Measurements from ENCODE around the gene MFSD8.
"Not testable (repeated sequence)": the region's sequence is repeated elsewhere in the genome, so short reads cannot be mapped to it uniquely, and the experiment has no call there.

Gene MFSD8

GRCh38 chr4:127931836-127932235 is 33.1 kb downstream of the MFSD8 start:
- not testable (repeated sequence) for DNase-seq (ENCODE audit: low read depth in 2 of 2)

GRCh38 chr4:127930175-127930574 is 34.8 kb downstream of the MFSD8 start:
- no peak for DNase-seq (ENCODE audit: low read depth in 2 of 2)

- DNase-seq (ENCODE audit: low read depth in 2 of 2) = not testable (repeated sequence)
Observed at GRCh38 chr4:127925720-127926119, 39.3 kb downstream of the MFSD8 start.

GRCh38 chr4:127922226-127922625 is 42.7 kb downstream of the MFSD8 start:
- DNase-seq (ENCODE audit: low read depth in 2 of 2) = no peak

- DNase-seq (ENCODE audit: low read depth in 2 of 2) = no peak
Observed at GRCh38 chr4:127920521-127920920, 44.5 kb downstream of the MFSD8 start.

- no peak for DNase-seq (ENCODE audit: low read depth in 2 of 2)
Observed at GRCh38 chr4:127917151-127917550, 47.8 kb downstream of the MFSD8 start.

- DNase-seq (ENCODE audit: low read depth in 2 of 2) = no peak
Observed at GRCh38 chr4:127916512-127916911, 48.5 kb downstream of the MFSD8 start.

GRCh38 chr4:127905029-127905428 is 59.9 kb downstream of the MFSD8 start:
- no peak for DNase-seq (ENCODE audit: low read depth in 2 of 2)

- DNase-seq (ENCODE audit: low read depth in 2 of 2) = not testable (repeated sequence)
Observed at GRCh38 chr4:127899682-127900081, 65.3 kb downstream of the MFSD8 start.

GRCh38 chr4:127896528-127896927 is 68.4 kb downstream of the MFSD8 start:
- no peak for DNase-seq (ENCODE audit: low read depth in 2 of 2)

GRCh38 chr4:127896069-127896468 is 68.9 kb downstream of the MFSD8 start:
- no peak for DNase-seq (ENCODE audit: low read depth in 2 of 2)

- DNase-seq (ENCODE audit: low read depth in 2 of 2) = no peak
Observed at GRCh38 chr4:127889903-127890302, 75.1 kb downstream of the MFSD8 start.

- DNase-seq (ENCODE audit: low read depth in 2 of 2) = no peak
Observed at GRCh38 chr4:127888559-127888958, 76.4 kb downstream of the MFSD8 start.

- no peak for DNase-seq (ENCODE audit: low read depth in 2 of 2)
Observed at GRCh38 chr4:127881563-127881864, 83.5 kb downstream of the MFSD8 start.

GRCh38 chr4:127880763-127881562 is 84.0 kb downstream of the MFSD8 start, which contains the start of gene PLK4:
PLK4 (plus strand) TSS chr4:127880893; CDS start chr4:127881135, 242 bp downstream.
- DNase-seq (ENCODE audit: low read depth in 2 of 2) = peak; percentile 93

- no peak for DNase-seq (ENCODE audit: low read depth in 2 of 2)
Observed at GRCh38 chr4:127875791-127876190, 89.2 kb downstream of the MFSD8 start.

- DNase-seq (ENCODE audit: low read depth in 2 of 2) = no peak
Observed at GRCh38 chr4:127870688-127871087, 94.3 kb downstream of the MFSD8 start.

- DNase-seq (ENCODE audit: low read depth in 2 of 2) = no peak
Observed at GRCh38 chr4:127870281-127870680, 94.7 kb downstream of the MFSD8 start.

GRCh38 chr4:127868196-127868595 is 96.8 kb downstream of the MFSD8 start:
- no peak for DNase-seq (ENCODE audit: low read depth in 2 of 2)

Data from stimulated activated CD8-positive, alpha-beta memory T cell treated with anti-CD3 and anti-CD28 coated beads, Interleukin-2, amount 100 ng/mL, for 48 hours (primary cell).